ENCODE results near the gene MRPL52.

MRPL52 gene

GRCh38 chr14:22813145-22813544, 16.5 kb upstream of the MRPL52 start:
- Histone ChIP-seq H3K4me1 (ENCODE audit: insufficient read depth, insufficient read length) (peaks cover 11% of the 10 kb centered on the region), H3K27me3 (ENCODE audit: insufficient read depth, insufficient read length) (no peaks in the 10 kb centered on the region), H3K36me3 (ENCODE audit: insufficient read depth, insufficient read length, low read length) (peaks cover 5% of the 10 kb centered on the region), H3K9ac (ENCODE audit: insufficient read length, low read depth) (no peak overlapping the region), H3K9me3 (ENCODE audit: insufficient read depth, low read length) (no peaks in the 10 kb centered on the region), H3K4me3 (ENCODE audit: insufficient read length, low read depth) (no peak overlapping the region)
- no peak for TF ChIP-seq SUZ12 (IDR thresholded peaks at IDR 0.05; ENCODE audit: extremely low read depth, insufficient read depth, insufficient read length)
- TF ChIP-seq ZNF274 (IDR thresholded peaks at IDR 0.05; ENCODE audit: low read depth, low read length), result no peak
- TF ChIP-seq YY1 (IDR thresholded peaks at IDR 0.05; ENCODE audit: insufficient read depth, insufficient read length), result no peak
- no peak for DNase-seq (ENCODE audit: low read depth, low spot score)

- Histone ChIP-seq H3K27me3 (ENCODE audit: insufficient read depth, insufficient read length) (no peaks in the 10 kb centered on the region), H3K4me3 (ENCODE audit: insufficient read length, low read depth) (no peak overlapping the region), H3K9ac (ENCODE audit: insufficient read length, low read depth) (peak overlapping the region; percentile 67), H3K36me3 (ENCODE audit: insufficient read depth, insufficient read length, low read length) (peaks cover 5% of the 10 kb centered on the region), H3K4me1 (ENCODE audit: insufficient read depth, insufficient read length) (peaks cover 16% of the 10 kb centered on the region), H3K9me3 (ENCODE audit: insufficient read depth, low read length) (no peaks in the 10 kb centered on the region)
- DNase-seq (ENCODE audit: low read depth, low spot score), result no peak
- TF ChIP-seq YY1 (IDR thresholded peaks at IDR 0.05; ENCODE audit: insufficient read depth, insufficient read length) (no peak), ZNF274 (IDR thresholded peaks at IDR 0.05; ENCODE audit: low read depth, low read length) (no peak), SUZ12 (IDR thresholded peaks at IDR 0.05; ENCODE audit: extremely low read depth, insufficient read depth, insufficient read length) (no peak)
These were observed 15.3 kb upstream of the MRPL52 start for GRCh38 chr14:22814373-22814772.

GRCh38 chr14:22814941-22815713, 14.6 kb upstream of the MRPL52 start, which contains the start of gene SLC7A7:
Gene SLC7A7 (minus strand): TSS chr14:22815435. CDS start chr14:22813398, 2,037 bp downstream.
- Histone ChIP-seq H3K9me3 (ENCODE audit: insufficient read depth, low read length) (no peaks in the 10 kb centered on the region), H3K9ac (ENCODE audit: insufficient read length, low read depth) (peak within 1 kb of the TSS; percentile 67), H3K27me3 (ENCODE audit: insufficient read depth, insufficient read length) (no peaks in the 10 kb centered on the region), H3K36me3 (ENCODE audit: insufficient read depth, insufficient read length, low read length) (peaks cover 5% of the 10 kb centered on the region), H3K4me3 (ENCODE audit: insufficient read length, low read depth) (peak within 1 kb of the TSS; percentile 28), H3K4me1 (ENCODE audit: insufficient read depth, insufficient read length) (peaks cover 18% of the 10 kb centered on the region)
- DNase-seq (ENCODE audit: low read depth, low spot score), result no peak
- TF ChIP-seq SUZ12 (IDR thresholded peaks at IDR 0.05; ENCODE audit: extremely low read depth, insufficient read depth, insufficient read length) (no peak), ZNF274 (IDR thresholded peaks at IDR 0.05; ENCODE audit: low read depth, low read length) (no peak), YY1 (IDR thresholded peaks at IDR 0.05; ENCODE audit: insufficient read depth, insufficient read length) (no peak)

- Histone ChIP-seq H3K27me3 (ENCODE audit: insufficient read depth, insufficient read length) (no peaks in the 10 kb centered on the region), H3K36me3 (ENCODE audit: insufficient read depth, insufficient read length, low read length) (no peaks in the 10 kb centered on the region), H3K4me1 (ENCODE audit: insufficient read depth, insufficient read length) (peaks cover 20% of the 10 kb centered on the region), H3K9me3 (ENCODE audit: insufficient read depth, low read length) (no peaks in the 10 kb centered on the region), H3K9ac (ENCODE audit: insufficient read length, low read depth) (no peak overlapping the region), H3K4me3 (ENCODE audit: insufficient read length, low read depth) (no peak overlapping the region)
- TF ChIP-seq SUZ12 (IDR thresholded peaks at IDR 0.05; ENCODE audit: extremely low read depth, insufficient read depth, insufficient read length) (no peak), ZNF274 (IDR thresholded peaks at IDR 0.05; ENCODE audit: low read depth, low read length) (no peak), YY1 (IDR thresholded peaks at IDR 0.05; ENCODE audit: insufficient read depth, insufficient read length) (no peak)
- no peak for DNase-seq (ENCODE audit: low read depth, low spot score)
These were observed 10.3 kb upstream of the MRPL52 start for GRCh38 chr14:22819151-22819988.

- H3K4me3 ChIP-seq (ENCODE audit: insufficient read length, low read depth), result no peak overlapping the region
- peaks cover 10% of the 10 kb centered on the region for H3K4me1 ChIP-seq (ENCODE audit: insufficient read depth, insufficient read length)
- DNase-seq (ENCODE audit: low read depth, low spot score), result no peak
- no peak overlapping the region for H3K9ac ChIP-seq (ENCODE audit: insufficient read length, low read depth)
- H3K9me3 ChIP-seq (ENCODE audit: insufficient read depth, low read length), result no peaks in the 10 kb centered on the region
- no peaks in the 10 kb centered on the region for H3K27me3 ChIP-seq (ENCODE audit: insufficient read depth, insufficient read length)
- no peak for TF ChIP-seq SUZ12 (IDR thresholded peaks at IDR 0.05; ENCODE audit: extremely low read depth, insufficient read depth, insufficient read length)
- no peak for TF ChIP-seq YY1 (IDR thresholded peaks at IDR 0.05; ENCODE audit: insufficient read depth, insufficient read length)
- no peak for TF ChIP-seq ZNF274 (IDR thresholded peaks at IDR 0.05; ENCODE audit: low read depth, low read length)
- no peaks in the 10 kb centered on the region for H3K36me3 ChIP-seq (ENCODE audit: insufficient read depth, insufficient read length, low read length)
These were observed 9.0 kb upstream of the MRPL52 start for GRCh38 chr14:22820731-22821130.

GRCh38 chr14:22821193-22822015, 8.3 kb upstream of the MRPL52 start:
- Histone ChIP-seq H3K27me3 (ENCODE audit: insufficient read depth, insufficient read length) (no peaks in the 10 kb centered on the region), H3K36me3 (ENCODE audit: insufficient read depth, insufficient read length, low read length) (no peaks in the 10 kb centered on the region), H3K4me1 (ENCODE audit: insufficient read depth, insufficient read length) (peaks cover 10% of the 10 kb centered on the region), H3K4me3 (ENCODE audit: insufficient read length, low read depth) (peak overlapping the region; percentile 55), H3K9me3 (ENCODE audit: insufficient read depth, low read length) (no peaks in the 10 kb centered on the region), H3K9ac (ENCODE audit: insufficient read length, low read depth) (peak overlapping the region; percentile 76)
- DNase-seq (ENCODE audit: low read depth, low spot score), result no peak
- TF ChIP-seq SUZ12 (IDR thresholded peaks at IDR 0.05; ENCODE audit: extremely low read depth, insufficient read depth, insufficient read length) (no peak), YY1 (IDR thresholded peaks at IDR 0.05; ENCODE audit: insufficient read depth, insufficient read length) (no peak), ZNF274 (IDR thresholded peaks at IDR 0.05; ENCODE audit: low read depth, low read length) (no peak)
